ENCODE measurements around the gene INSR. TPM values are rescaled to one million over a fixed set of nuclear protein-coding genes. Genes with fewer than 3 reads are reported as not detected.

Gene INSR
- total RNA-seq, 4 donors from 2014 or later = 125 to 191 (median 167) TPM

DNA sequence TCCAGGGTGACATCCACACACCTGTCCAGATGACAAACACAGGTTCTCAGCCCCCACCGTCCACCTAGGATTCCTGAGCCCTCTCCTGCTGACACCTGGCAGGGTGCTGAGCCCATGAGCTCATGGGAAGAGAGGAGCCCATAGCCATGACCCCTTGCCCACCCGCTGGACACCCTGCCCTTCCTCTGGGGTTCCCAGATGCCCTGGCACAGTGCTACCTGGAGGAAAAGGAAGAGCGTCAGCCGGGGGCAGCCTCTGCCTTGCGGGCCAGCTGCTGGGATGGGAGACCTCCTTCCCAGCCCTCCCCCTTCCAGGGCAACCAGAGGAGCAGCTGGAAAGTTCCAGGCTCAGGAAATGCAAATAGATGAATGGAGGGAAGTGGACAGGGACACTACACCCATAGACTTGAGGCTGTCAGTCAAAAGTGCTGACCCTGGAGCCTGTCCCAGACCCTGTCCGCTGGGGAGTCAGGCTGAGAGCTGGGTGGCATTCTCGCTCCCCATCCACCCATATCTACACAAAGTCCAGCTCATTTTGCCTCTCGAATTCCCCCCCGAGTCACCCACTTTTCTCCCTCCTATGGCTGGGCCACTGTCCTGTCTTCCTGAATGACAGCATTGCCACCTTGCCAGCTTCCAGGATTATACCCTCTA, 42.2 kb upstream of the INSR start:
- H3K27ac ChIP-seq = peak overlapping the region; percentile 61 to 80 (median 68)
- DNase-seq = peak in 1 of 3 donors; percentile 11

DNA sequence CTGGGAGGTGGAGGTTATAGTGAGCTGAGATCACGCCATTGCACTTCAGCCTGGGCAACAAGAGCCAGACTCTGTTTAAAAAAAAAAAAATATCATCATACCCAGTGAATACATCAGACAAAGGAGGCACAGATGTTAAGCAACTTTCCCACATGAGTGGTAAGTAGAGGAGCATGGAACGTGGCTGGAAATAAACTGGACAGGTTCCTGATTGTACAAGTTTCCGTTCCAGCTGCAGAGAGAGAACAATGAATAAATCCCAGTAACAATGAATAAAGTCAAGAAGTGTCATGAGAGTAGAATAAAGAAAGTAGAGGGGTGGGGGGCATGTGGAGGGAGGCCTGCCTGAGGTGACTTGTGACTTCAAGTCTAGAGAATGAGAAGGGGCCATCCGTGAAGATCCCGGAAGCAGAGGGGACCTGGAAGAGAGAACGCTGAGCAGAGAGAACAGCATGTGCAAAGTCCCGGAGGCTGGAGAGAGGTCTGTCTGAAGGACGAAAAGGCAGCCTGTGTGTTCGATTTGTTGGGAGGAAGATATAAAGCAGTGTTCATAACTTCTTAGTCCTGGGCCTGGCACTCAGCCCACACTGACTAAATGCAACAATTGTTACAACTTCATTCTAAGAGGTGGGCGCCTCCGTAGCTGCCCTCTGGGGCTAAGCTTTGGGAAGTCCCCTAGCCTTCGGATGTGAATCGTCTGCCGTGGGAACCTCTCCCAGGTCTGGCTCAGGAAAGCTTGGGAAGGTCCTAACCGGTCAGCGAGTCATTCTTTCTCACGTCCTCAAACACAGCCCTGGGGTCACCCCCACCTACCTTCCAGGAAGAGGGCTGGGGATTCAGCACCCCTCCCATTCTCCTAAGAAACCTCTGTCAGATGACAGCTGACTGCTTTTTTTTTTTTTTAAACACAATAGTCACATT, 39.2 kb upstream of the INSR start:
- Histone ChIP-seq H3K27ac (no peak overlapping the region), H3K4me3 (no peak overlapping the region), H3K27me3 (no peaks in the 10 kb centered on the region), H3K9me3 (no peaks in the 10 kb centered on the region), H3K36me3 (no peaks in the 10 kb centered on the region), H3K4me1 (peaks cover 0 to 23% (median 10%) of the 10 kb centered on the region in 4 donors)
- DNase-seq = peak in 2 of 3 donors; percentile 15 to 33
- TF ChIP-seq, protein P1, sequence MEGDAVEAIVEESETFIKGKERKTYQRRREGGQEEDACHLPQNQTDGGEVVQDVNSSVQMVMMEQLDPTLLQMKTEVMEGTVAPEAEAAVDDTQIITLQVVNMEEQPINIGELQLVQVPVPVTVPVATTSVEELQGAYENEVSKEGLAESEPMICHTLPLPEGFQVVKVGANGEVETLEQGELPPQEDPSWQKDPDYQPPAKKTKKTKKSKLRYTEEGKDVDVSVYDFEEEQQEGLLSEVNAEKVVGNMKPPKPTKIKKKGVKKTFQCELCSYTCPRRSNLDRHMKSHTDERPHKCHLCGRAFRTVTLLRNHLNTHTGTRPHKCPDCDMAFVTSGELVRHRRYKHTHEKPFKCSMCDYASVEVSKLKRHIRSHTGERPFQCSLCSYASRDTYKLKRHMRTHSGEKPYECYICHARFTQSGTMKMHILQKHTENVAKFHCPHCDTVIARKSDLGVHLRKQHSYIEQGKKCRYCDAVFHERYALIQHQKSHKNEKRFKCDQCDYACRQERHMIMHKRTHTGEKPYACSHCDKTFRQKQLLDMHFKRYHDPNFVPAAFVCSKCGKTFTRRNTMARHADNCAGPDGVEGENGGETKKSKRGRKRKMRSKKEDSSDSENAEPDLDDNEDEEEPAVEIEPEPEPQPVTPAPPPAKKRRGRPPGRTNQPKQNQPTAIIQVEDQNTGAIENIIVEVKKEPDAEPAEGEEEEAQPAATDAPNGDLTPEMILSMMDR (IDR thresholded peaks at IDR 0.05) = no peak
- TF ChIP-seq POLR2A (IDR thresholded peaks at IDR 0.05) = no peak

More for the DNA sequence above, 42.2 kb upstream of the INSR start:
- no peak overlapping the region for H3K4me3 ChIP-seq
- H3K4me1 ChIP-seq = peaks cover 0 to 29% (median 11%) of the 10 kb centered on the region in 4 donors
- no peaks in the 10 kb centered on the region for H3K9me3 ChIP-seq
- H3K27me3 ChIP-seq = no peaks in the 10 kb centered on the region
- TF ChIP-seq POLR2A (IDR thresholded peaks at IDR 0.05) = no peak
- TF ChIP-seq, protein P1 (IDR thresholded peaks at IDR 0.05) = no peak
- no peaks in the 10 kb centered on the region for H3K36me3 ChIP-seq

DNA sequence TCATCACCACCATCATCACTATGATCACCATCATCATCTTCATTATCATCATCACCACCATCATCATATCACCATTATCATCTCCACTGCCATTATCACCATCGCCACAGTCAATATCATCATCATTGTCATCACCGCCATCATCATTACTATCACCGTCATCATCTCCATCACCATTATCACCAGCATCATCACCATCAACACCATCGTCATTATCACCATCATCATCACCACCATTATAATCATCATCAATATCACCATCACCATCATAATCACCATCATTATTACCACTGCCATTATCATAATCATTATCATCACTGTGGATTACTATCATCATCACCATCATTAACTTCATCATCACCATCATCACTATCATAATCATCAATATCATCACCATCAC, 37.2 kb upstream of the INSR start:
- TF ChIP-seq, protein P1 (IDR thresholded peaks at IDR 0.05) = no peak
- no peak for TF ChIP-seq POLR2A (IDR thresholded peaks at IDR 0.05)
- Histone ChIP-seq H3K27ac (no peak overlapping the region), H3K27me3 (no peaks in the 10 kb centered on the region), H3K9me3 (no peaks in the 10 kb centered on the region), H3K4me1 (peaks cover 0 to 12% (median 3%) of the 10 kb centered on the region in 4 donors), H3K36me3 (no peaks in the 10 kb centered on the region), H3K4me3 (no peak overlapping the region)
- DNase-seq = no peak

DNA sequence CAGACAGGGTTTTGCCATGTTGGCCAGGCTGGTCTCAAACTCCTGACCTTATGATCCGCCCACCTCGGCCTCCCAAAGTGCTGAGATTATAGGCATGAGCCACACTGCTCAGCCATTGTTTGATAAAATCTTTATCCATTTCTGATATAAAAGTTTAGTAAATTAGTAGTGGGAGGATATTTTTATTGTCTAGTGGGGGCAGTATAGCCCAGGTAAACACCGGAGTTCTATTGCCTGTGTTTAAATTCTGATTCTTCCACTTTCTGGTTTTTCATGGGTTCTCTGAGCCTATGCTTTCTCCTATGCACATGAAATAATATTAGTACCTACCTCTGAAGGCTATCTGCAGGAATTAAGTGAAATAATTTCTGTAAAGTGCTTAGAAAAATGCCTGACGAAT, 34.4 kb upstream of the INSR start:
- TF ChIP-seq POLR2A (IDR thresholded peaks at IDR 0.05) = no peak
- TF ChIP-seq, protein P1 (IDR thresholded peaks at IDR 0.05) = peak in 1 of 6 experiments; percentile 28
- no peak for DNase-seq

DNA sequence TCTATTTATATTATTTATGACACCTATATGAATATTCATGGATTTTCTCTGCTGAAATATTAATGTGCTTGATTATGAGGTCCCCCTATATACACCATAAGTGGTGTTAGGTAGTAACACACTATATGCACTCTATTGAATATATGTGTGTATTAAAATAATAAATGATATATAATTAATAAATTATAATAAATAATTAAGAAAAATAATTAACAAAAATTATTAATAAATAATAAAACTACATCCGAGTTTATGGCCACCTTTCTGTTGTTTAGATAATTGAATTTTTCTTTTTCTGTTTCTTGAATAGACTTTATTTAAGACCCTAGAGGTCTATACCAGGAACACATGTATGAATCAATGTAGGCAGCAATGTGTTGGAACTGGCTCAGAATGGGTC, 33.6 kb upstream of the INSR start:
- Histone ChIP-seq H3K4me3 (no peak overlapping the region), H3K9me3 (peaks cover 0 to 6% (median 0%) of the 10 kb centered on the region in 4 donors), H3K4me1 (peaks cover 0 to 4% (median 0%) of the 10 kb centered on the region in 4 donors), H3K36me3 (no peaks in the 10 kb centered on the region), H3K27ac (no peak overlapping the region), H3K27me3 (no peaks in the 10 kb centered on the region)
- DNase-seq = no peak
- TF ChIP-seq, protein P1 (IDR thresholded peaks at IDR 0.05) = no peak
- no peak for TF ChIP-seq POLR2A (IDR thresholded peaks at IDR 0.05)

More for the DNA sequence above, 34.4 kb upstream of the INSR start:
- no peaks in the 10 kb centered on the region for H3K27me3 ChIP-seq
- peaks cover 0 to 8% (median 0%) of the 10 kb centered on the region in 4 donors for H3K4me1 ChIP-seq
- H3K27ac ChIP-seq = no peak overlapping the region
- peaks cover 0 to 6% (median 0%) of the 10 kb centered on the region in 4 donors for H3K9me3 ChIP-seq
- H3K36me3 ChIP-seq = no peaks in the 10 kb centered on the region
- H3K4me3 ChIP-seq = no peak overlapping the region
